ENCODE data around the gene TMEM132C. TPM values are rescaled to one million over a fixed set of nuclear protein-coding genes. Genes with fewer than 3 reads are reported as not detected.

The TMEM132C gene
- total RNA-seq, 3 donors from 2014 or later (not counting 1 experiment from before 2014, with no cell fraction given), result 0.08 to 0.41 TPM; not detected in 1

DNA sequence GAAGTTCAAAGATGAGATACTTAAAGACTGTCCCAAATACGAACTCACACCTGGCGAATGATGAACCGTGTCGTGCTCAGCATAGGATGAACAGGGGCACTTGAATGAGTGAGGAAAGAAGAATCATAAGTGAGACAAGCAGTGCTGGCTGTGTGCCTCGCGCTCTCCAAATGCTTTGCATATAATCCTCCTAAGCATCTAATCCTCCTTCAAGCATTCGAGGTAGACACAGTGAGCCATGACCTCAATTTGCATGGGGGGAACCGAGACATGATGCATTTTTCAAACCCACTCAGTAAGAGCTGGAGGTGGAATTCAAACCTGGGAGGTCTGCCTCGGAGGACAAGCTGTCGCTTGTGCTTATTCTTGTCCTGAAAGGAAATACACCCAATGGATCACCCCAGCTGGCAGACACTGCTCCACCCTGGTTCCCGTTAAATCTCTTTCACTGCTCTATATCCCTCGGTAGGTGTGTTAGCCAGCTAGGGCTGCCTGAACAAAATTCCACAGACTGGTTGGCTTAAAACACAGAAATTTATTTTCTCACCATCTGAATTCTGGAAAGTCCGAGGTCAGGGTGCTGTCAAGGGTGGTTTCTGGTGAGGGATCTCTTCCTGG is 282.7 kb downstream of the TMEM132C start:
- 78% methylated on average over 13 of the region's 13 CpGs for WGBS (ENCODE audit: insufficient coverage)
- Histone ChIP-seq H3K27ac (ENCODE audit: low read length) (no peak overlapping the region), H3K4me1 (ENCODE audit: control insufficient read depth, insufficient read depth, low read length) (no peaks in the 10 kb centered on the region), H3K27me3 (ENCODE audit: control insufficient read depth, insufficient read depth, low read length) (no peaks in the 10 kb centered on the region), H3K36me3 (ENCODE audit: control insufficient read depth, insufficient read depth, low read length) (no peaks in the 10 kb centered on the region), H3K9me3 (ENCODE audit: control insufficient read depth, insufficient read depth, low read length) (no peaks in the 10 kb centered on the region), H3K4me3 (ENCODE audit: low read length) (no peak overlapping the region)
- H3K27ac Mint-ChIP-seq, result no peak overlapping the region
- H3K4me1 Mint-ChIP-seq, result no peaks in the 10 kb centered on the region
- no peaks in the 10 kb centered on the region for H3K36me3 Mint-ChIP-seq
- intact Hi-C loops (cut with micrococcal nuclease), result no loop called here
- DNase-seq (no peak), ATAC-seq (no peak)
- no peak overlapping the region for H3K4me3 Mint-ChIP-seq
- TF ChIP-seq, protein P1, sequence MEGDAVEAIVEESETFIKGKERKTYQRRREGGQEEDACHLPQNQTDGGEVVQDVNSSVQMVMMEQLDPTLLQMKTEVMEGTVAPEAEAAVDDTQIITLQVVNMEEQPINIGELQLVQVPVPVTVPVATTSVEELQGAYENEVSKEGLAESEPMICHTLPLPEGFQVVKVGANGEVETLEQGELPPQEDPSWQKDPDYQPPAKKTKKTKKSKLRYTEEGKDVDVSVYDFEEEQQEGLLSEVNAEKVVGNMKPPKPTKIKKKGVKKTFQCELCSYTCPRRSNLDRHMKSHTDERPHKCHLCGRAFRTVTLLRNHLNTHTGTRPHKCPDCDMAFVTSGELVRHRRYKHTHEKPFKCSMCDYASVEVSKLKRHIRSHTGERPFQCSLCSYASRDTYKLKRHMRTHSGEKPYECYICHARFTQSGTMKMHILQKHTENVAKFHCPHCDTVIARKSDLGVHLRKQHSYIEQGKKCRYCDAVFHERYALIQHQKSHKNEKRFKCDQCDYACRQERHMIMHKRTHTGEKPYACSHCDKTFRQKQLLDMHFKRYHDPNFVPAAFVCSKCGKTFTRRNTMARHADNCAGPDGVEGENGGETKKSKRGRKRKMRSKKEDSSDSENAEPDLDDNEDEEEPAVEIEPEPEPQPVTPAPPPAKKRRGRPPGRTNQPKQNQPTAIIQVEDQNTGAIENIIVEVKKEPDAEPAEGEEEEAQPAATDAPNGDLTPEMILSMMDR (IDR thresholded peaks at IDR 0.05), result no peak
- peaks cover 18 to 38% of the 10 kb centered on the region in 2 donors for H3K27me3 Mint-ChIP-seq (ENCODE audit: low read depth in 2 of 2)
- no peaks in the 10 kb centered on the region for H3K9me3 Mint-ChIP-seq

GRCh38 chr12:128551266-128551665 is 284.3 kb downstream of the TMEM132C start:
- H3K36me3 ChIP-seq (ENCODE audit: control insufficient read depth, insufficient read depth, low read length), result no peaks in the 10 kb centered on the region
- Mint-ChIP-seq H3K4me3 (no peak overlapping the region), H3K36me3 (no peaks in the 10 kb centered on the region), H3K4me1 (no peaks in the 10 kb centered on the region), H3K27me3 (ENCODE audit: low read depth in 2 of 2) (peaks cover 12 to 25% of the 10 kb centered on the region in 2 donors), H3K27ac (no peak overlapping the region), H3K9me3 (no peaks in the 10 kb centered on the region)
- H3K9me3 ChIP-seq (ENCODE audit: control insufficient read depth, insufficient read depth, low read length), result peaks cover 3% of the 10 kb centered on the region
- no peaks in the 10 kb centered on the region for H3K4me1 ChIP-seq (ENCODE audit: control insufficient read depth, insufficient read depth, low read length)
- TF ChIP-seq, protein P1 (IDR thresholded peaks at IDR 0.05), result no peak
- H3K27ac ChIP-seq (ENCODE audit: low read length), result no peak overlapping the region
- DNase-seq, result no peak
- WGBS (ENCODE audit: insufficient coverage), result 40% methylated on average over 9 of the region's 9 CpGs
- no peak overlapping the region for H3K4me3 ChIP-seq (ENCODE audit: low read length)
- H3K27me3 ChIP-seq (ENCODE audit: control insufficient read depth, insufficient read depth, low read length), result no peaks in the 10 kb centered on the region
- intact Hi-C loops (cut with micrococcal nuclease), result no loop called here
- ATAC-seq, result no peak

- WGBS (ENCODE audit: insufficient coverage), result 72% methylated on average over 9 of the region's 12 CpGs
- Histone ChIP-seq H3K9me3 (ENCODE audit: control insufficient read depth, insufficient read depth, low read length) (peaks cover 3% of the 10 kb centered on the region), H3K27ac (ENCODE audit: low read length) (no peak overlapping the region), H3K36me3 (ENCODE audit: control insufficient read depth, insufficient read depth, low read length) (no peaks in the 10 kb centered on the region), H3K4me1 (ENCODE audit: control insufficient read depth, insufficient read depth, low read length) (no peaks in the 10 kb centered on the region), H3K27me3 (ENCODE audit: control insufficient read depth, insufficient read depth, low read length) (no peaks in the 10 kb centered on the region), H3K4me3 (ENCODE audit: low read length) (no peak overlapping the region)
- DNase-seq (no peak), ATAC-seq (no peak)
- peaks cover 11 to 12% of the 10 kb centered on the region in 2 donors for H3K27me3 Mint-ChIP-seq (ENCODE audit: low read depth in 2 of 2)
- H3K4me1 Mint-ChIP-seq, result no peaks in the 10 kb centered on the region
- TF ChIP-seq, protein P1 (IDR thresholded peaks at IDR 0.05), result no peak
- H3K9me3 Mint-ChIP-seq, result peaks cover 0 to 2% of the 10 kb centered on the region in 2 donors
- no peak overlapping the region for H3K27ac Mint-ChIP-seq
- no peaks in the 10 kb centered on the region for H3K36me3 Mint-ChIP-seq
- H3K4me3 Mint-ChIP-seq, result no peak overlapping the region
- intact Hi-C loops (cut with micrococcal nuclease), result no loop called here
These were observed 287.8 kb downstream of the TMEM132C start for GRCh38 chr12:128554546-128555304.

Measured in natural killer cell (primary cell).